Adrenal gland (tissue), 5 donors: ENCODE results near the gene FHDC1.

Experiments
- CTCF ChIP-seq, 6 experiments: fragments of 450-650 bp in 4 of 6; fragments of 200-600 bp in 2 of 6; sonication (generic) in 1 of 6; IDR thresholded peaks; 1 replicate in 5 of 6; 2 replicates in 1 of 6; pipeline versions ENCODE4 v1.5.1 to v1.8.0; 2016 to 2021; ENCODE audit warnings: antibody characterized with exemption in 6 of 6, mild to moderate bottlenecking in 2 of 6, moderate library complexity in 1 of 6
- POLR2A ChIP-seq, 2 donors: fragments of 450-650 bp; IDR thresholded peaks; one replicate each; pipeline ENCODE4 v1.6.1; 2017; ENCODE audit warnings: antibody characterized with exemption in 2 of 2, mild to moderate bottlenecking in 2 of 2, moderate library complexity in 1 of 2
- donor health status: DM: no; HTN: no; CAD: no.

GRCh38 chr4:152996672-152997071 is 60.5 kb downstream of the FHDC1 start:
- TF ChIP-seq CTCF (IDR thresholded peaks at IDR 0.05), result no peak
- no peak for TF ChIP-seq POLR2A (IDR thresholded peaks at IDR 0.05)
